MCF 10A (cell line): ENCODE measurements around the gene FABP6. TPM values are rescaled to one million over a fixed set of nuclear protein-coding genes. Genes with fewer than 3 reads are reported as not detected.
A peak's percentile ranks its signal among the peaks of the same experiment; 100 is the strongest.

Source experiments
- Bru-seq: library from RNA; stranded (reverse); fragments of 400-500 nt; gene quantifications from one replicate; lab custom pipeline; 2021; lab: Mats Ljungman, UMichigan
- BruChase-seq, 2 experiments: library from RNA; stranded (reverse); fragments of 400-500 nt; gene quantifications; one replicate each; lab custom pipeline; 2021; lab: Mats Ljungman, UMichigan
- BruUV-seq: library from RNA; stranded (reverse); fragments of 400-500 nt; replicated peaks from 2 replicates; lab custom pipeline; 2021; lab: Mats Ljungman, UMichigan
- CTCF ChIA-PET: fragments of 300-600 bp; sonication (Branson Sonifier 250); formaldehyde crosslinking; extraction: SDS; loops from one replicate; lab custom pipeline; 2021; ENCODE audit warnings: antibody characterized with exemption, inconsistent platforms; lab: Yijun Ruan, JAX
- POLR2A ChIA-PET: fragments of 300-600, 350-650 bp; sonication (Branson Sonifier 250); formaldehyde crosslinking; extraction: SDS; loops from one replicate; lab custom pipeline; 2020; ENCODE audit warnings: antibody characterized with exemption, inconsistent platforms; lab: Yijun Ruan, JAX
- DNase-seq: peaks from one replicate; pipeline ENCODE4 v3.0.0-alpha.2; 2018; ENCODE audit not compliant: unreplicated experiment
- H3K27ac Mint-ChIP-seq: one replicate; pipeline ENCODE4 v1.8.0; 2022; ENCODE audit warnings: mild to moderate bottlenecking, low read depth, mixed read lengths; ENCODE audit not compliant: unreplicated experiment
- H3K27me3 Mint-ChIP-seq: one replicate; pipeline ENCODE4 v1.8.0; 2022; ENCODE audit warnings: mixed read lengths; ENCODE audit not compliant: insufficient read depth, unreplicated experiment
- H3K36me3 Mint-ChIP-seq: one replicate; pipeline ENCODE4 v1.8.0; 2022; ENCODE audit warnings: mild to moderate bottlenecking, moderate library complexity, mixed read lengths; ENCODE audit not compliant: insufficient read depth, unreplicated experiment
- H3K4me1 Mint-ChIP-seq: one replicate; pipeline ENCODE4 v1.8.0; 2022; ENCODE audit warnings: mixed read lengths; ENCODE audit not compliant: insufficient read depth, unreplicated experiment
- H3K4me3 Mint-ChIP-seq: one replicate; pipeline ENCODE4 v1.8.0; 2022; ENCODE audit warnings: mild to moderate bottlenecking, moderate library complexity, mixed read lengths; ENCODE audit not compliant: unreplicated experiment
- H3K9me3 Mint-ChIP-seq: one replicate; pipeline ENCODE4 v1.8.0; 2022; ENCODE audit warnings: mixed read lengths; ENCODE audit not compliant: unreplicated experiment
- intact Hi-C: fragments of 100-400 bp; cut with micrococcal nuclease; formaldehyde crosslinking; loops from 2 replicates; pipeline ENCODE4 v1.14.1; 2022
- long read RNA-seq: library from polyadenylated mRNA; stranded (forward); transcript quantifications from one replicate; pipeline ENCODE4 v2.0.0, GENCODE V29; 2022
- total RNA-seq: library from RNA; stranded (reverse); gene quantifications from 2 replicates; pipeline ENCODE4 v1.2.3, GENCODE V29; 2022
- TF ChIP-seq, protein P1 (sequence below): fragments of 200-600 bp; IDR thresholded peaks from one replicate; pipeline ENCODE4 v1.8.0; 2022; ENCODE audit warnings: antibody characterized with exemption, mild to moderate bottlenecking; ENCODE audit not compliant: unreplicated experiment

FABP6 gene, protein sequence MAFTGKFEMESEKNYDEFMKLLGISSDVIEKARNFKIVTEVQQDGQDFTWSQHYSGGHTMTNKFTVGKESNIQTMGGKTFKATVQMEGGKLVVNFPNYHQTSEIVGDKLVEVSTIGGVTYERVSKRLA
- total RNA-seq, result not detected in 2 replicates
- not detected for Bru-seq, nascent RNA
- not detected for BruChase-seq, experiment 1, labeled RNA remaining after a 6-hour chase
- BruChase-seq, experiment 2, labeled RNA remaining after a 2-hour chase, result percentile 2 among the genes with signal in this experiment
- long read RNA-seq, partial matches to known transcripts, result 0 of 1 reads
- long read RNA-seq, other reads (novel, unspliced or antisense), result 1 of 1 reads

DNA sequence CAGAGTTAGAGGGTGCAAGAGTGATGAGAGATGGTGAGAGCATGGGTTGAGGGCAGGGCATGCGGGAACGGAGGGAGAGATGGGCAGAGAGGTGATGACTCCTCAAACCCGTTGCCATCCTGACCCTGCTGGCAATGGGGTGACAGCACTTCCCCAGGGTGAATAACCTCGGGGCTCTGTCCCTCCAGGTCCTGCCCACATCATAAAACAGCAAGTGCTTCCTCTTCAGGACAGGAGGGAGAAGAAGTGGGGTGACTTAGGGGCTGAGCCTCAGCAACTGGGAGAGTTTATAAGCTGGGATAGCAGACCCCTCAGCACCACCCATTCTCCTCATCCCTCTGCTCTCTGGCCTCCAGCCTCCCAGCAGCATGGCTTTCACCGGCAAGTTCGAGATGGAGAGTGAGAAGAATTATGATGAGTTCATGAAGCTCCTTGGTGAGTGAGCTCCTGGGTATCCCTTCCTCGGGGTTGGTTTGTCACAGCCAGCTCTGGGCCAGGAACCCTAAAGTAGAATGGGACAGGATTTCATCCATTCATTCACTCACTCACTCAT lies at the start of gene FABP6:
Gene FABP6 (plus strand): TSS at position 317 of the 553 bp plus-strand sequence. CDS start 52 bp downstream, at position 369.
- no TSS peak for BruUV-seq
- H3K27me3 Mint-ChIP-seq, result no peaks in the 10 kb centered on the region
- H3K4me1 Mint-ChIP-seq, result peaks cover 6% of the 10 kb centered on the region

DNA sequence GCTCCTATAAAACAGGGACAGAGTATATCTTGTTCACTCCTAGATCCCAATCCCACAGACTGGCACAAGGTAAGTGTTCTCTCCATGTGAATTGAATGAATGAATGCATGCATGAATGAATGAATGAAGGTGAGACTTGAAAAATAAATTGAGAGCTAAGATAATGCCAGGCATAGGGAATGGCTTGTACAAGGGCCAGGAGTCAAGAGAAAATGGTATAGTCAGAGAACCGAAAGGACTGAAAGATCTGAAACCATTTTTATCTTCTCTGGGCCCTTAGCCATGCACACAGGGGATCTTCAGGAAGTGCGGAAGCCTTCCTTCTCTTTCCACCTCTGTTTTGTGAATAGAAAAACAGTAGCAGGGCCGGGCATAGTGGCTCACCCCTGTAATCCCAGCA lies 48.4 kb upstream of the FABP6 start:
- Mint-ChIP-seq H3K4me3 (no peak overlapping the region), H3K4me1 (peaks cover 7% of the 10 kb centered on the region), H3K27ac (no peak overlapping the region), H3K27me3 (no peaks in the 10 kb centered on the region), H3K9me3 (peaks cover 8% of the 10 kb centered on the region), H3K36me3 (peaks cover 6% of the 10 kb centered on the region)
- TF ChIP-seq, protein P1, sequence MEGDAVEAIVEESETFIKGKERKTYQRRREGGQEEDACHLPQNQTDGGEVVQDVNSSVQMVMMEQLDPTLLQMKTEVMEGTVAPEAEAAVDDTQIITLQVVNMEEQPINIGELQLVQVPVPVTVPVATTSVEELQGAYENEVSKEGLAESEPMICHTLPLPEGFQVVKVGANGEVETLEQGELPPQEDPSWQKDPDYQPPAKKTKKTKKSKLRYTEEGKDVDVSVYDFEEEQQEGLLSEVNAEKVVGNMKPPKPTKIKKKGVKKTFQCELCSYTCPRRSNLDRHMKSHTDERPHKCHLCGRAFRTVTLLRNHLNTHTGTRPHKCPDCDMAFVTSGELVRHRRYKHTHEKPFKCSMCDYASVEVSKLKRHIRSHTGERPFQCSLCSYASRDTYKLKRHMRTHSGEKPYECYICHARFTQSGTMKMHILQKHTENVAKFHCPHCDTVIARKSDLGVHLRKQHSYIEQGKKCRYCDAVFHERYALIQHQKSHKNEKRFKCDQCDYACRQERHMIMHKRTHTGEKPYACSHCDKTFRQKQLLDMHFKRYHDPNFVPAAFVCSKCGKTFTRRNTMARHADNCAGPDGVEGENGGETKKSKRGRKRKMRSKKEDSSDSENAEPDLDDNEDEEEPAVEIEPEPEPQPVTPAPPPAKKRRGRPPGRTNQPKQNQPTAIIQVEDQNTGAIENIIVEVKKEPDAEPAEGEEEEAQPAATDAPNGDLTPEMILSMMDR, result no peak
- intact Hi-C loops, result no loop called here
- no peak for DNase-seq
- CTCF ChIA-PET, result interaction anchor here (0.9 to 1.3 kb wide), 3 partner anchors 18 to 165 kb away, joined by 3 to 6 read pairs (median 4); no protein-coding TSS in a partner anchor
- BruUV-seq, result no TSS peak
- POLR2A ChIA-PET, result interaction anchor here (0.6 kb wide), 1 partner anchor 8 kb away, joined by 3 read pairs; no protein-coding TSS in a partner anchor

More for the DNA sequence above, at the start of gene FABP6:
- no peaks in the 10 kb centered on the region for H3K9me3 Mint-ChIP-seq
- ChIA-PET CTCF (interaction anchor here (0.8 to 1.6 kb wide), 4 partner anchors 19 to 209 kb away, joined by 3 to 4 read pairs (median 4); no protein-coding TSS in a partner anchor), POLR2A (no interaction called here)
- DNase-seq, result no peak
- peaks cover 12% of the 10 kb centered on the region for H3K36me3 Mint-ChIP-seq
- H3K27ac Mint-ChIP-seq, result no peak within 1 kb of the TSS
- H3K4me3 Mint-ChIP-seq, result no peak within 1 kb of the TSS
- intact Hi-C loops, result no loop called here
- TF ChIP-seq, protein P1, result no peak

DNA sequence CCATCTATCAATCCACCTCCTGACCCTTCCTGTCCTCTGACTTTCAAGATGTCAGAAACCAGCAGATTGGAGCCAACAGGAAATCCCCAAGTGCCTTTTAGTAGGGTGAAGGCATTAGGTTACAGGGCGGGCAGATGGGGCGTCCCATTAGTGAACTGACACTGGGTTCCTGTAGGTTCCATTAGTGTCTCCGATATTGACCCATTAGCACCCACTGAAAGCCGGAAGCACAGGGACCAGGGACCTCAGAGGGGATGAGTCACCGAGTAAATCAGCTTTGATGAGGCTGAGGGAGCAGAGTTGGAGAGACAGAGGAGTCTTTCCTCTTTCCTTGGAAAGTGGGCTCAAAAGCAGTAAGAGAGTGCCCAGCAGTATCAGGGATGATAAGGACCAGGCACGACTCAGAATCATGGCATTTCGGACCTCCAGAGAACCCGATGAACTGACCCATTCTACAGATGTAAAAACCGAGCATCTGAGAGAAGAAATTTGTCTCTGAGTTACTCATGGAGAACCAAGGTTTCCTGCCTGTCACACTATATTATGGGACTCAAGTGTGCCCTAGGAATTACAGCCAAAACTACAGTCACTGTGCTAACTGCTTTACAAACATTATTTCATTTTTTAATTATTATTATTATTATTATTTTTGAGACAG lies 47.2 kb upstream of the FABP6 start:
- Mint-ChIP-seq H3K4me1 (peaks cover 7% of the 10 kb centered on the region), H3K9me3 (peaks cover 19% of the 10 kb centered on the region), H3K27ac (no peak overlapping the region), H3K4me3 (no peak overlapping the region), H3K27me3 (no peaks in the 10 kb centered on the region), H3K36me3 (peaks cover 6% of the 10 kb centered on the region)
- POLR2A ChIA-PET, result interaction anchor here (0.7 kb wide), 1 partner anchor 11 kb away, joined by 3 read pairs; no protein-coding TSS in a partner anchor
- DNase-seq, result no peak
- no TSS peak for BruUV-seq
- CTCF ChIA-PET, result no interaction called here
- intact Hi-C loops, result no loop called here
- TF ChIP-seq, protein P1, result no peak

DNA sequence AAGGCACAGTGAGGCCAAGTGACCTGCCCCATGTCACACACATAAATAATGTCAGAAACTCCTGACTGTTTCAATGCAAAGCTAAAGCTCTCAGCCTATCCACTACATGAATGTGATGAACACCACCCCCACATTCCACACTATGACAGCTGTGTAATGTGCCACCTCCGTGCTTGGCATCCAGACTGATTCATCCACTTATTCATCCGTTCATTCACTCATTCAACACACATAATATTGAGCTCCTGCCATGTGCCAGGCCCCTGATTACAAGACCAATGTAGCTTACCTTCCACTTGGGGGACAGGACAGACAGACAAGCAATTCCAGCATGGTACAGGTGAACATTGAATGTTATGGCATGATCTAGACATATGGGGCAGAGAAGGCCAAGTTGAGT lies 46.2 kb upstream of the FABP6 start:
- DNase-seq, result peak; percentile 24
- Mint-ChIP-seq H3K36me3 (peaks cover 6% of the 10 kb centered on the region), H3K27ac (no peak overlapping the region), H3K4me1 (peaks cover 7% of the 10 kb centered on the region), H3K4me3 (no peak overlapping the region), H3K9me3 (peaks cover 19% of the 10 kb centered on the region), H3K27me3 (no peaks in the 10 kb centered on the region)
- intact Hi-C loops, result no loop called here
- ChIA-PET POLR2A (no interaction called here), CTCF (interaction anchor here (0.6 kb wide), 2 partner anchors 19 to 140 kb away, joined by 3 to 4 read pairs; no protein-coding TSS in a partner anchor)
- no TSS peak for BruUV-seq
- TF ChIP-seq, protein P1, result no peak
